OCI-LY1 (cell line): ENCODE measurements around the gene ANK3.

Experiments used
- EZH2 ChIP-seq: fragments of 200-600 bp; sonication (generic), shearing (Covaris generic); IDR thresholded peaks from 2 replicates; pipeline ENCODE4 v1.8.0; 2017; ENCODE audit warnings: borderline replicate concordance, mixed run types, mild to moderate bottlenecking, antibody characterized with exemption, low read length, moderate library complexity, mixed read lengths
- TF ChIP-seq, protein P1 (sequence below): fragments of 200-600 bp; sonication (generic), shearing (Covaris generic); IDR thresholded peaks from 2 replicates; pipeline ENCODE4 v1.5.1; 2017; ENCODE audit warnings: mild to moderate bottlenecking, antibody characterized with exemption, low read length, moderate library complexity, mixed read lengths

DNA sequence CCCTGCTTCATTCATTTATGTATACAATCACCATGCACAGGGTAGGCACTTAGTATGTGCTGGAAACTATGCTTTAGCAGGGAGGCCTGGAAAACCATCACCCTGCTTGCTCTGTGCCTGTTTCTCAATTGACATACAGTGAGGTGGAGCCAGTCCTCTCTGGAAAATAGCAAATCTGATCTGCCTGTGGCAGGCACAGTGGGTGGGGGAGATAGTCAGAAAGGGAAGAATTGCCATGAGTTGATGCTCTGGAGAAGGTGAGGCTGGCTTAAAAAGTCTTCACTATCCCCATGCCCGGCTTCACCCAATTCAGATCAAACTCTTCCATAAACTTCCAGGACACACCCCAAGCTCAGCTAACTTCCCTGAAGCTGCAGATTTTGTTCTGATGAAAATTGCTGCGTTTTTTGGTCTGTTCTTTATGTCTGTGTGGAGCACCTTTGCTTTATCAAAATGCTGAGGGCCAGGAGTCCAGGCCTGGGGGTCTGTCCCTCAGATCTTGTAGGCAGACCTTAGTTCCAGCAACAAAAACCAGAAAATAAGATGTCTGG lies 84.8 kb downstream of the ANK3 start:
- TF ChIP-seq, protein P1, sequence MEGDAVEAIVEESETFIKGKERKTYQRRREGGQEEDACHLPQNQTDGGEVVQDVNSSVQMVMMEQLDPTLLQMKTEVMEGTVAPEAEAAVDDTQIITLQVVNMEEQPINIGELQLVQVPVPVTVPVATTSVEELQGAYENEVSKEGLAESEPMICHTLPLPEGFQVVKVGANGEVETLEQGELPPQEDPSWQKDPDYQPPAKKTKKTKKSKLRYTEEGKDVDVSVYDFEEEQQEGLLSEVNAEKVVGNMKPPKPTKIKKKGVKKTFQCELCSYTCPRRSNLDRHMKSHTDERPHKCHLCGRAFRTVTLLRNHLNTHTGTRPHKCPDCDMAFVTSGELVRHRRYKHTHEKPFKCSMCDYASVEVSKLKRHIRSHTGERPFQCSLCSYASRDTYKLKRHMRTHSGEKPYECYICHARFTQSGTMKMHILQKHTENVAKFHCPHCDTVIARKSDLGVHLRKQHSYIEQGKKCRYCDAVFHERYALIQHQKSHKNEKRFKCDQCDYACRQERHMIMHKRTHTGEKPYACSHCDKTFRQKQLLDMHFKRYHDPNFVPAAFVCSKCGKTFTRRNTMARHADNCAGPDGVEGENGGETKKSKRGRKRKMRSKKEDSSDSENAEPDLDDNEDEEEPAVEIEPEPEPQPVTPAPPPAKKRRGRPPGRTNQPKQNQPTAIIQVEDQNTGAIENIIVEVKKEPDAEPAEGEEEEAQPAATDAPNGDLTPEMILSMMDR: no peak
- no peak for TF ChIP-seq EZH2
